ENCODE measurements around the gene PRDM10.
A peak's percentile ranks its signal among the peaks of the same experiment; 100 is the strongest.

- peak in 6 of 11 experiments; percentile 14 to 54 (median 36) for TF ChIP-seq CTCF (IDR thresholded peaks at IDR 0.05 in 8 of 11, conservative IDR thresholded peaks at IDR 0.05 in 3 of 11)
- TF ChIP-seq POLR2A (IDR thresholded peaks at IDR 0.05) = no peak
- no peak for TF ChIP-seq POLR2AphosphoS5 (IDR thresholded peaks at IDR 0.05)
Measured at GRCh38 chr11:129881570-129882170, 121.0 kb downstream of the PRDM10 start.
